Activated CD8-positive, alpha-beta T cell treated with anti-CD3 and anti-CD28 coated beads for 36 hours (primary cell): ENCODE results near the gene ARFGAP1. TPM values are rescaled to one million over a fixed set of nuclear protein-coding genes. Genes with fewer than 3 reads are reported as not detected.
A peak's percentile ranks its signal among the peaks of the same experiment; 100 is the strongest.

Experiments
- ATAC-seq: fragments of 200-7000 bp; cut with Tn5 transposase; one replicate; pipeline ENCODE4 v1.10.0; 2021; ENCODE audit warnings: mild to moderate bottlenecking, moderate library complexity
- CTCF ChIA-PET: fragments of 350-600 bp; sonication (Branson Sonifier 250); formaldehyde crosslinking; loops from one replicate; lab custom pipeline; 2021; ENCODE audit warnings: antibody characterized with exemption; lab: Charles Lee
- POLR2A ChIA-PET: fragments of 350-600 bp; sonication (Branson Sonifier 250); formaldehyde crosslinking; loops from one replicate; lab custom pipeline; 2021; ENCODE audit warnings: antibody characterized with exemption; lab: Charles Lee
- DNase-seq: peaks from one replicate; pipeline ENCODE4 v3.0.0-alpha.2; 2020
- H3K27ac Mint-ChIP-seq: one replicate; pipeline ENCODE4 v1.8.0; 2021; ENCODE audit warnings: mild to moderate bottlenecking, mixed read lengths
- H3K27me3 Mint-ChIP-seq: one replicate; pipeline ENCODE4 v1.8.0; 2021; ENCODE audit warnings: mixed read lengths
- H3K36me3 Mint-ChIP-seq: one replicate; pipeline ENCODE4 v1.8.0; 2021; ENCODE audit warnings: low read depth, mixed read lengths
- H3K4me1 Mint-ChIP-seq: one replicate; pipeline ENCODE4 v1.8.0; 2021; ENCODE audit warnings: low read depth, mixed read lengths
- H3K4me3 Mint-ChIP-seq: one replicate; pipeline ENCODE4 v1.8.0; 2021; ENCODE audit warnings: mild to moderate bottlenecking, moderate library complexity, mixed read lengths
- H3K9me3 Mint-ChIP-seq: one replicate; pipeline ENCODE4 v1.8.0; 2021; ENCODE audit warnings: mixed read lengths
- CTCF ChIP-seq: fragments of 200-600 bp; IDR thresholded peaks from one replicate; pipeline ENCODE4 v1.8.0; 2022; ENCODE audit warnings: antibody characterized with exemption, mild to moderate bottlenecking
- intact Hi-C: fragments of 100-400 bp; cut with micrococcal nuclease; formaldehyde crosslinking; loops from one replicate; pipeline ENCODE4 v1.10.0; 2022
- total RNA-seq, 2 experiments: library from RNA; stranded (reverse); gene quantifications; one replicate each; pipeline ENCODE4 v1.2.3, GENCODE V29; 2021

Gene ARFGAP1
- total RNA-seq, result 10 to 100 TPM; 71.3 to 75.0 TPM

GRCh38 chr20:63272105-63273058 lies at the start of gene ARFGAP1:
ARFGAP1 (plus strand) TSS chr20:63272813; CDS start chr20:63275581, 2,768 bp downstream.
- Mint-ChIP-seq H3K9me3 (no peaks in the 10 kb centered on the region), H3K36me3 (peaks cover 3% of the 10 kb centered on the region), H3K4me1 (peaks cover 21% of the 10 kb centered on the region), H3K27me3 (no peaks in the 10 kb centered on the region), H3K27ac (peak within 1 kb of the TSS; percentile 72), H3K4me3 (peak within 1 kb of the TSS; percentile 79)
- ChIA-PET CTCF (interaction anchor here (1.0 to 4.1 kb wide), 6 partner anchors 9 to 57 kb away, joined by 3 to 23 read pairs (median 4); no protein-coding TSS in a partner anchor), POLR2A (interaction anchor here (1.0 to 1.7 kb wide), 4 partner anchors 9 to 335 kb away, joined by 3 to 6 read pairs (median 4); partner anchors contain the start of gene GID8)
- no peak for TF ChIP-seq CTCF
- intact Hi-C loops, result no loop called here
- peak; percentile 98 for ATAC-seq
- peak; percentile 96 for DNase-seq

- Mint-ChIP-seq H3K36me3 (no peaks in the 10 kb centered on the region), H3K27ac (no peak overlapping the region), H3K27me3 (no peaks in the 10 kb centered on the region), H3K4me1 (no peaks in the 10 kb centered on the region), H3K9me3 (no peaks in the 10 kb centered on the region), H3K4me3 (no peak overlapping the region)
- peak; percentile 68 for DNase-seq
- TF ChIP-seq CTCF, result peak; percentile 97
- CTCF ChIA-PET, result interaction anchor here (0.6 to 5.2 kb wide), 43 partner anchors 11 to 1051 kb away, joined by 3 to 95 read pairs (median 6); partner anchors contain the start of genes ARFGAP1, BIRC7, COL20A1 and NKAIN4
- POLR2A ChIA-PET, result interaction anchor here (1.1 to 2.9 kb wide), 2 partner anchors 8 to 67 kb away, joined by 4 to 9 read pairs; partner anchors contain the start of gene YTHDF1
- intact Hi-C loops, result loop anchor here (2.0 to 10.0 kb wide), 2 partner anchors 70 to 162 kb away; partner anchors contain the start of gene COL20A1
- peak; percentile 80 for ATAC-seq
These were observed 49.3 kb upstream of the ARFGAP1 start for GRCh38 chr20:63223121-63223825.

- DNase-seq, result no peak
- Mint-ChIP-seq H3K4me1 (no peaks in the 10 kb centered on the region), H3K27ac (no peak overlapping the region), H3K4me3 (no peak overlapping the region), H3K36me3 (no peaks in the 10 kb centered on the region), H3K27me3 (no peaks in the 10 kb centered on the region), H3K9me3 (no peaks in the 10 kb centered on the region)
- ChIA-PET CTCF (interaction anchor here (0.7 to 5.2 kb wide), 40 partner anchors 12 to 1051 kb away, joined by 3 to 95 read pairs (median 6); partner anchors contain the start of genes ARFGAP1, BIRC7, COL20A1 and NKAIN4), POLR2A (interaction anchor here (1.1 to 2.9 kb wide), 2 partner anchors 8 to 67 kb away, joined by 4 to 9 read pairs; partner anchors contain the start of gene YTHDF1)
- intact Hi-C loops, result loop anchor here (2.0 to 10.0 kb wide), 2 partner anchors 69 to 161 kb away; partner anchors contain the start of gene COL20A1
- no peak for TF ChIP-seq CTCF
- no peak for ATAC-seq
These were observed 48.8 kb upstream of the ARFGAP1 start for GRCh38 chr20:63223826-63224207.

GRCh38 chr20:63224412-63225081 lies 48.1 kb upstream of the ARFGAP1 start:
- ChIA-PET POLR2A (interaction anchor here (1.1 to 2.9 kb wide), 2 partner anchors 9 to 19 kb away, joined by 4 to 9 read pairs; partner anchors contain the start of gene YTHDF1), CTCF (interaction anchor here (0.7 to 5.2 kb wide), 27 partner anchors 11 to 210 kb away, joined by 3 to 95 read pairs (median 10); partner anchors contain the start of genes ARFGAP1, BIRC7, COL20A1 and YTHDF1)
- Mint-ChIP-seq H3K4me3 (no peak overlapping the region), H3K36me3 (no peaks in the 10 kb centered on the region), H3K27me3 (peaks cover 6% of the 10 kb centered on the region), H3K4me1 (no peaks in the 10 kb centered on the region), H3K27ac (no peak overlapping the region), H3K9me3 (no peaks in the 10 kb centered on the region)
- intact Hi-C loops, result loop anchor here (10.0 kb wide), 1 partner anchor 160 kb away; no protein-coding TSS in a partner anchor
- no peak for TF ChIP-seq CTCF
- DNase-seq, result no peak
- no peak for ATAC-seq
